ENCODE data around the gene CCAR1.

DNA sequence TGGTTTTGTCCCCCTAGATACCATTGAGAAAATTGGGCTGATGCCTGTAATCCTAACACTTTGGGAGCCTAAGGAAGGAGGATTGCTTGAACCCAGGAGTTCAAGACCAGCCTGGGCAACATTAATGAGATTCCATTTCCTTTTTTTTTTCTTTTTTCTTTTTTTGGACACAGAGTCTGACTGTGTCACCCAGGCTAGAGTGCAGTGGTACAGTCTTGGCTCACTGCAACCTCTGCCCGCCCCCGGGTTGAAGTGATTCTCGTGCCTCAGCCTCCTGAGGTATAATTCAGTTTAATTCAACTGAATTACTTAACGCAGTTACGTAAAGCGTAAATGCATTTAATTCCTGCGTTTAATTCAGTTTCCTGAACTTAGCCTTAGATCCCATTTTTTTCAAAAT, 13.3 kb downstream of the CCAR1 start:
- TF ChIP-seq EZH2 (IDR thresholded peaks at IDR 0.05; ENCODE audit: insufficient read depth, poor library complexity, severe bottlenecking), result no peak
- TF ChIP-seq EZH2phosphoT487 (IDR thresholded peaks at IDR 0.05; ENCODE audit: insufficient read depth, low read depth), result no peak

All from GM23248 (cell line).